PC-9 (cell line): Measurements from ENCODE around the gene ATP1A2.

Experiments
- CTCF ChIP-seq: fragments of 200-600 bp; sonication (generic); conservative IDR thresholded peaks from 2 replicates; pipeline ENCODE4 v1.6.1; 2017; ENCODE audit warnings: mixed run types, antibody characterized with exemption, mild to moderate bottlenecking, moderate library complexity
- EZH2 ChIP-seq: fragments of 200-600 bp; sonication (generic); IDR thresholded peaks from 2 replicates; pipeline ENCODE4 v1.8.0; 2017; ENCODE audit warnings: antibody characterized with exemption, low read depth

GRCh38 chr1:160117709-160118183 is 2.2 kb downstream of the ATP1A2 start:
- TF ChIP-seq CTCF, result no peak
- no peak for TF ChIP-seq EZH2
